ENCODE results near the gene ERC2. TPM values are rescaled to one million over a fixed set of nuclear protein-coding genes. Genes with fewer than 3 reads are reported as not detected.

ERC2 gene
- total RNA-seq, 1 donor from 2014 or later, result 0.11 TPM

DNA sequence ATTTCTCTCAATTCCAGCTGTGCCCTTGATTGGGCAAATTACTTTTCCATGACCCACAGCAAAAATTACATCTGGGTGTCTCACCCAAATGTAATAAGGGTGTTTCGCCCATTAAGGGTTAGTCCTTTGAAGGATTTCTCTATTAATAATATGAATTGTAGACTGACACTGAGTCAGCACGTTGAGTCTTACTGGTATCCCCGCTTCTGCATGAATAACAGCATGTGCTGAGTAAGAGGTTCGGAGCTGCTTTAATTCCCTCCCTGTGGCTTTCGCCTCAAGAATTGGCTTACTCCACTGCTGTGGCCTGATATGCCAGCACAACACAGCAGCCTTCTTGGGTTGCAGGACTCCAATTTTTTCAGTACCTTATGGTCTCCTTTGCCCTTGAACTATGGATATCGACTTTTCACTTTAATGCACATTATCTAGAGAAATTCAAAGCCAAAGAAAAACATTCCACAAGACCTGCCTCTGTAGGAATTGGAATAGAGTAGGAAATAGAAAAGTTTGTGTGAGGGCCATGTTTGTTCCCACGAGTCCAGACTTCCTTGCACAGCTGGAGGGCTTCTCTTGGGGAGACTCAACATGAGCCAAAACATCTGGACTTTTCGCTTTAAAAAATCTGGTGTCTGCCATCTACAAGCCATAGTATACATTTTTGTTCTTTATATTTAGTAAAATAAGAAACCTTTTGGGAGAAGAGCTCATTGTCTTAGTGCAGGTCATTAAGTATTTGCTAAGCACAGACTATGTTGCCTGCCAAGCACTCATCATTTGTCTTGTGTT lies 20.7 kb upstream of the ERC2 start:
- no peak overlapping the region for H3K27ac ChIP-seq
- no peaks in the 10 kb centered on the region for H3K27me3 ChIP-seq
- intact Hi-C loops (cut with DNase I), result no loop called here
- no peaks in the 10 kb centered on the region for H3K4me1 ChIP-seq
- H3K9me3 ChIP-seq, result no peaks in the 10 kb centered on the region
- no peak overlapping the region for H3K4me3 ChIP-seq
- TF ChIP-seq, protein P1, sequence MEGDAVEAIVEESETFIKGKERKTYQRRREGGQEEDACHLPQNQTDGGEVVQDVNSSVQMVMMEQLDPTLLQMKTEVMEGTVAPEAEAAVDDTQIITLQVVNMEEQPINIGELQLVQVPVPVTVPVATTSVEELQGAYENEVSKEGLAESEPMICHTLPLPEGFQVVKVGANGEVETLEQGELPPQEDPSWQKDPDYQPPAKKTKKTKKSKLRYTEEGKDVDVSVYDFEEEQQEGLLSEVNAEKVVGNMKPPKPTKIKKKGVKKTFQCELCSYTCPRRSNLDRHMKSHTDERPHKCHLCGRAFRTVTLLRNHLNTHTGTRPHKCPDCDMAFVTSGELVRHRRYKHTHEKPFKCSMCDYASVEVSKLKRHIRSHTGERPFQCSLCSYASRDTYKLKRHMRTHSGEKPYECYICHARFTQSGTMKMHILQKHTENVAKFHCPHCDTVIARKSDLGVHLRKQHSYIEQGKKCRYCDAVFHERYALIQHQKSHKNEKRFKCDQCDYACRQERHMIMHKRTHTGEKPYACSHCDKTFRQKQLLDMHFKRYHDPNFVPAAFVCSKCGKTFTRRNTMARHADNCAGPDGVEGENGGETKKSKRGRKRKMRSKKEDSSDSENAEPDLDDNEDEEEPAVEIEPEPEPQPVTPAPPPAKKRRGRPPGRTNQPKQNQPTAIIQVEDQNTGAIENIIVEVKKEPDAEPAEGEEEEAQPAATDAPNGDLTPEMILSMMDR (IDR thresholded peaks at IDR 0.05), result no peak
- DNase-seq (ENCODE audit: low spot score in 2 of 2), result no peak
- H3K36me3 ChIP-seq, result no peaks in the 10 kb centered on the region

DNA sequence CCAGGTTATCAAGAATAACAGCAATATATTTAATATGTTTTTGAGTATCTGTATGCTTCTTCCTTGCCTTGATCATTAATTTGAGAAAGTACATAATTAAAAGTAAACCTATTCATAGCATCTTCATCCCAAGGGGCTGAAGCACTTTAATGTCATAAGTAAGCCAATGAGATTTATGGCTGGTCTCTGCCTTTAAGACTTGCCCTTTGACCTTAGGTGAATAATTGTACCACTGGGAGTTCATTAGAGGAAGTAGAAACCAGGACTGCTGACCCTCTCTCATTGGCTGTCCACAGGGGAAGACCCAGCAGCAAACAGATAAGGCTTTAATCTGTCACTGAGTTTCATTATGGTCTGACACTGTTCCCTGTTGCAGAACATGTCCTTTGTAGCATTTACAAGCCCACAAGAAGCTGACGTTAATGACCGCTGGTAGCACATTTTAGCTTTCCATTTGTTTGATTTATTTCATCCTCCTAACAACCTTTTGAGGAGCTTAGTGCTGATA lies 16.3 kb upstream of the ERC2 start:
- Histone ChIP-seq H3K36me3 (no peaks in the 10 kb centered on the region), H3K9me3 (no peaks in the 10 kb centered on the region), H3K4me1 (no peaks in the 10 kb centered on the region), H3K27me3 (no peaks in the 10 kb centered on the region), H3K27ac (no peak overlapping the region), H3K4me3 (no peak overlapping the region)
- TF ChIP-seq, protein P1 (IDR thresholded peaks at IDR 0.05), result no peak
- no peak for DNase-seq (ENCODE audit: low spot score in 2 of 2)
- intact Hi-C loops (cut with DNase I), result no loop called here

DNA sequence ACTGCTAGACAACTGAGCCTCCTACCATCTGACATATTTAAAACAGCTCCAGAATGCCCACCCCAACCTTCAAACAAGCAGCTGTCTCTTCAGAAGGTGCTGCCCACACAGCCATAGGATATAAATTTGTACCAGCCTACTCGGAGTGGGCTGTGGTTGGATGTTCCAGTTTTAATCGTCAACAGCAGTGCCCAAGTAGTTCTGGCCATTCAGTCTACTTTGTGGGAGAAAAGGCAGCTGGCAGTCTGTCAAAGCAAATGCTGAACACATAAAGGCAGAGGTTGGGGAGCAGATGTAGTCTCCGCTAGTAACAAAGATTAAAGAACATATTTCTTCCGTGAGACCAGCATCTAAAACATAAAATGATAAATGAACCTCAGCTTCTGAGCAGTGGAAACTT lies 15.9 kb upstream of the ERC2 start:
- no peaks in the 10 kb centered on the region for H3K27me3 ChIP-seq
- intact Hi-C loops (cut with DNase I), result no loop called here
- DNase-seq (ENCODE audit: low spot score in 2 of 2), result no peak

DNA sequence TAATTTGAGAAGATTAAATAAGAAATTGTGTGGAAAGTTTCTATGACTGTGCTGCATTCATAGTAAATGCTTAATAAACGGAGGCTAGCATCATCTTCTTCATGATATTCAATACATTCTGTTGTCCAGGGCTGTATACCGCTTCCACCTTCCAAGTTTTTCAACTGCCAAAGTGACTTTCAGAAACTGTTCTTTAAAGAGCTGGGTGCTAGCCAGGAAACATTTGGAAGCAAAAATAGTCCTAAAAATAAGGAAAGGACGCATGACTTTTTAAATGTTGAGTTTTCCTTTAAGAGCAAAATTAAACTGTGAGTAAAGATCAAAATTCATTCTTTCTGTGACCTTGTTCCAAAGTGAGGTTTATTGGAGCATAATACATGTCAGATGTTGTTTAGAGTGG lies 9.4 kb upstream of the ERC2 start:
- Histone ChIP-seq H3K4me3 (no peak overlapping the region), H3K27me3 (no peaks in the 10 kb centered on the region), H3K27ac (no peak overlapping the region), H3K4me1 (no peaks in the 10 kb centered on the region), H3K36me3 (no peaks in the 10 kb centered on the region), H3K9me3 (no peaks in the 10 kb centered on the region)
- TF ChIP-seq, protein P1 (IDR thresholded peaks at IDR 0.05), result no peak
- intact Hi-C loops (cut with DNase I), result no loop called here
- no peak for DNase-seq (ENCODE audit: low spot score in 2 of 2)

More for the DNA sequence above, 15.9 kb upstream of the ERC2 start:
- Histone ChIP-seq H3K27ac (no peak overlapping the region), H3K4me3 (no peak overlapping the region), H3K4me1 (no peaks in the 10 kb centered on the region), H3K9me3 (no peaks in the 10 kb centered on the region), H3K36me3 (no peaks in the 10 kb centered on the region)
- TF ChIP-seq, protein P1 (IDR thresholded peaks at IDR 0.05), result no peak

DNA sequence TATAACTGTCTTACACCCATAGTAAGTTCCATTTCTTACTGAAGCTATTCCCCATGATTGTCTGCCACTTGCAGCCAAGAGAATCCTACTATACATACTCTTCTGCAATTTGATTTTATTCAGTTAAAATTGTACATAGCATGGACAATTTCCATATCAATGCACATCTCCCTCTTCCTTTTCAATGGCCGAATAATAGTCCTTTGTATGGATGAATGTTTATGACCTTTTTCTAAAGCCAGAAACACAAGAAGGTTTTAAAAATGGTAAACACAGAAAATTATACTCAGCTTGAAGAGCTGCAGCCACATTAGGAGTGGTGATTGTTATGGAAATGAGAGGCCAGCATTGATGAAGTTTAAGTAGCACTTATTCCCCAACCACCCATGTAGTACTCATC lies 8.5 kb upstream of the ERC2 start:
- no peak overlapping the region for H3K4me3 ChIP-seq
- H3K9me3 ChIP-seq, result no peaks in the 10 kb centered on the region
- TF ChIP-seq, protein P1 (IDR thresholded peaks at IDR 0.05), result no peak
- intact Hi-C loops (cut with DNase I), result no loop called here
- DNase-seq (ENCODE audit: low spot score in 2 of 2), result no peak
- H3K4me1 ChIP-seq, result no peaks in the 10 kb centered on the region
- H3K27ac ChIP-seq, result no peak overlapping the region
- H3K27me3 ChIP-seq, result no peaks in the 10 kb centered on the region
- no peaks in the 10 kb centered on the region for H3K36me3 ChIP-seq
